ENCODE measurements around the gene CRACR2A.

CRACR2A gene

GRCh38 chr12:3595721-3596120 lies 157.2 kb downstream of the CRACR2A start:
- DNase-seq (ENCODE audit: low read depth) = no peak

GRCh38 chr12:3594966-3595365 lies 157.9 kb downstream of the CRACR2A start:
- no peak for DNase-seq (ENCODE audit: low read depth)

GRCh38 chr12:3593906-3594483 lies 158.9 kb downstream of the CRACR2A start:
- no peak for DNase-seq (ENCODE audit: low read depth)

- DNase-seq (ENCODE audit: low read depth) = no peak
These were observed 159.9 kb downstream of the CRACR2A start for GRCh38 chr12:3592856-3593625.

- DNase-seq (ENCODE audit: low read depth) = no peak
These were observed 163.2 kb downstream of the CRACR2A start for GRCh38 chr12:3589745-3590144.

- no peak for DNase-seq (ENCODE audit: low read depth)
These were observed 165.4 kb downstream of the CRACR2A start for GRCh38 chr12:3587402-3588013.

- no peak for DNase-seq (ENCODE audit: low read depth)
These were observed 169.1 kb downstream of the CRACR2A start for GRCh38 chr12:3583656-3584334.

- DNase-seq (ENCODE audit: low read depth) = no peak
These were observed 172.7 kb downstream of the CRACR2A start for GRCh38 chr12:3580094-3580749.

- DNase-seq (ENCODE audit: low read depth) = no peak
These were observed 173.3 kb downstream of the CRACR2A start for GRCh38 chr12:3579446-3580093.

GRCh38 chr12:3578557-3578956 lies 174.4 kb downstream of the CRACR2A start:
- DNase-seq (ENCODE audit: low read depth) = no peak

GRCh38 chr12:3576891-3577290 lies 176.0 kb downstream of the CRACR2A start:
- no peak for DNase-seq (ENCODE audit: low read depth)

- no peak for DNase-seq (ENCODE audit: low read depth)
These were observed 177.9 kb downstream of the CRACR2A start for GRCh38 chr12:3574986-3575385.

GRCh38 chr12:3572560-3572959 lies 180.3 kb downstream of the CRACR2A start:
- no peak for DNase-seq (ENCODE audit: low read depth)

GRCh38 chr12:3571724-3572123 lies 181.2 kb downstream of the CRACR2A start:
- DNase-seq (ENCODE audit: low read depth) = no peak

- DNase-seq (ENCODE audit: low read depth) = no peak
These were observed 181.6 kb downstream of the CRACR2A start for GRCh38 chr12:3571323-3571722.

GRCh38 chr12:3568695-3569094 lies 184.2 kb downstream of the CRACR2A start:
- DNase-seq (ENCODE audit: low read depth) = no peak

- no peak for DNase-seq (ENCODE audit: low read depth)
These were observed 186.9 kb downstream of the CRACR2A start for GRCh38 chr12:3565985-3566384.

All from activated T-cell treated with anti-CD3 and anti-CD28 coated beads for 24 hours (primary cell).